Measurements from ENCODE around the gene ARAP1.

DNA sequence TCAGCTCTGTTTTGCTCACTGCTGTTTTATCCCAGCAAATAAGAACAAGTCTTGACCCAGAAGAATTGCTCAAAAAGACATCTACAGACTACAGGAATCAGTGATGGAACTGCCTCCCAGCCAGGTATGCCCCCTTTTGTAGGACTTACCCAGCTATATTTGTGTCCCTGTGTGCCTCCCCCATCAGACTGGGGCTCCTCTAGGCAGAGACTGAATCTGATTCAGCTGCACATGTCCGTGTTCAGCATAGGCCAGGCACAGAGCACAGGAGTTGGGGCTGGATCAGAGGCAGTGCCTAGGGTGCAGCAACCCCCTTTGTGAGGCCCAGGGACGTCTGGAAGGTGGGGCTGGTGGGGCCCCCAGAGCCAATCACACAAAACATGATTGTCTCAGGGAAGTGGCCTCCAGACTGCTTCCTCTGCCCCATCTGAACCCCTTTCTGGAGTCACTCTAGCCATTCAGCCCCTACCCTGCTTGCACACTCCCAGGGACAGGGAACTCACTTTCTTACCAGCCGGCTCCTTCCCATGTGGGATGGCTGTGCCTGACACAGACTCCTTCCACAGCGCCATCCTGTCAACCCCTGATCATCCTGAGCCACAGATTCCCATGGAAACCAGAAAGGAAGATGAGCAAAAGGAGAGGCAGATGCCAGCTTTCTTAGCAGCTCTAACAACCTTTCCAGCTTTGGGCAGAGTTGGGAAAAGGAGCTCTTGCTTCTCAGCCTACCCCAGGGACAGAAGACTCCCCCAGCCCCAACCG is 102.8 kb downstream of the ARAP1 start:
- TF ChIP-seq CTCF (IDR thresholded peaks at IDR 0.05; ENCODE audit: extremely low read depth in 1 of 2, insufficient read depth in 1 of 2, low read depth in 1 of 2, low read length in 2 of 2) = no peak
- TF ChIP-seq EZH2 (IDR thresholded peaks at IDR 0.05; ENCODE audit: borderline replicate concordance, low read depth, low read length, severe bottlenecking) = no peak
- TF ChIP-seq POLR2A (IDR thresholded peaks at IDR 0.05; ENCODE audit: low read depth, low read length) = no peak
- TF ChIP-seq JUN (IDR thresholded peaks at IDR 0.05; ENCODE audit: borderline replicate concordance, insufficient read depth, insufficient read length, low read depth) = no peak
- no peak for TF ChIP-seq POLR2AphosphoS5 (IDR thresholded peaks at IDR 0.05; ENCODE audit: insufficient read depth, low read depth, low read length)
- TF ChIP-seq MAX (IDR thresholded peaks at IDR 0.05; ENCODE audit: insufficient read depth, insufficient read length) = no peak
- no peak for TF ChIP-seq MYC (IDR thresholded peaks at IDR 0.05; ENCODE audit: low read depth, low read length)
- no peak for TF ChIP-seq FOS (IDR thresholded peaks at IDR 0.05; ENCODE audit: borderline replicate concordance, insufficient read depth, low read length)
